GM12878 (cell line): ENCODE data around the gene FADS3. TPM values are rescaled to one million over a fixed set of nuclear protein-coding genes. Genes with fewer than 3 reads are reported as not detected.

Experiments
- CEBPB ChIP-seq, 2 experiments: fragments of 150-350 bp in 1 of 2; IDR thresholded peaks; 2 replicates each; pipeline ENCODE4 v1.6.1; 2012 to 2014; ENCODE audit warnings: low read depth in 2 of 2, low read length in 2 of 2, borderline replicate concordance in 1 of 2, inconsistent platforms in 1 of 2
- CEBPZ ChIP-seq: fragments of 150-350 bp; IDR thresholded peaks from 2 replicates; pipeline ENCODE4 v1.6.1; 2016; ENCODE audit warnings: low read depth, low read length
- CHD4 ChIP-seq: fragments of 200-600 bp; sonication (generic); IDR thresholded peaks from 2 replicates; pipeline ENCODE4 v1.6.1; 2016; ENCODE audit warnings: mild to moderate bottlenecking
- FOS ChIP-seq: IDR thresholded peaks from 3 replicates; pipeline ENCODE4 v1.6.1; 2011; ENCODE audit warnings: borderline replicate concordance; ENCODE audit not compliant: insufficient read length; ENCODE audit errors: extremely low read depth
- HDAC6 ChIP-seq: fragments of 200-600 bp; sonication (generic); IDR thresholded peaks from one replicate; pipeline ENCODE4 v1.8.0; 2017; ENCODE audit warnings: antibody characterized with exemption; ENCODE audit not compliant: unreplicated experiment
- NFIC ChIP-seq: IDR thresholded peaks from 2 replicates; pipeline ENCODE4 v1.6.1; 2012; ENCODE audit warnings: low read depth, mild to moderate bottlenecking, inconsistent platforms, low read length, moderate library complexity
- POLR2A ChIP-seq: IDR thresholded peaks from 2 replicates; pipeline ENCODE4 v1.6.1; 2011; ENCODE audit warnings: low read depth, mild to moderate bottlenecking, low read length
- RB1 ChIP-seq: fragments of 450-650 bp; formaldehyde crosslinking; IDR thresholded peaks from 2 replicates; pipeline ENCODE4 v1.6.1; 2017; ENCODE audit warnings: mild to moderate bottlenecking, borderline replicate concordance
- REST ChIP-seq: IDR thresholded peaks from 2 replicates; pipeline ENCODE4 v1.6.1; 2012; ENCODE audit warnings: mild to moderate bottlenecking, low read depth, low read length
- ZSCAN29 ChIP-seq: fragments of 450-650 bp; IDR thresholded peaks from 2 replicates; pipeline ENCODE4 v1.6.1; 2017; ENCODE audit warnings: mild to moderate bottlenecking, moderate library complexity
- polyA plus RNA-seq, 11 experiments: library from polyadenylated mRNA; depleted of rRNA in 4 of 11; unstranded in 6 of 11; stranded (reverse) in 5 of 11; fragments of >200 nt; fragmentation: Nextera tagmentation in 4 of 11; fragmentation: Illumina TruSeq in 1 of 11; extraction: Ambion mirVana in 4 of 11; extraction: Trizol in 1 of 11; gene quantifications; 1 replicate in 1 of 11; 2 replicates in 10 of 11; pipeline versions ENCODE4 v1.2.1 to v1.2.3, GENCODE V29; 2011 to 2016; ENCODE audit warnings: inconsistent platforms in 2 of 11, missing spikeins in 2 of 11, low read depth in 1 of 11
- total RNA-seq, 4 experiments: library from RNA; depleted of rRNA in 3 of 4; stranded (reverse); fragments of >200 nt in 3 of 4; fragmentation: Illumina TruSeq in 1 of 4; extraction: Trizol in 1 of 4; gene quantifications; 2 replicates each; pipeline versions ENCODE4 v1.2.1 to v1.2.3, GENCODE V29; 2013 to 2021

The FADS3 gene
- total and polyA plus RNA-seq, 10 of the 15 experiments (the other 5 are each of a cell fraction or from before 2014, with no cell fraction given): 0.23 to 8.1 (median 4.2) TPM

- TF ChIP-seq CEBPZ: no peak
- no peak for TF ChIP-seq RB1
- no peak for TF ChIP-seq ZSCAN29
- no peak for TF ChIP-seq NFIC
- TF ChIP-seq REST: no peak
- no peak for TF ChIP-seq FOS
- TF ChIP-seq POLR2A: no peak; the same call in none of the 2 replicates
- TF ChIP-seq CEBPB (IDR thresholded peaks at IDR 0.05; ENCODE audit: borderline replicate concordance in 1 of 2, low read depth in 2 of 2, low read length in 2 of 2): no peak
- TF ChIP-seq HDAC6: no peak
- no peak for TF ChIP-seq CHD4
These were observed 22.5 kb downstream of the FADS3 start (continued) for GRCh38 chr11:61868571-61869428.
